WI38 (cell line): Measurements from ENCODE around the gene BCL2L13.
A peak's percentile ranks its signal among the peaks of the same experiment; 100 is the strongest.
"Not testable (repeated sequence)": the region's sequence is repeated elsewhere in the genome, so short reads cannot be mapped to it uniquely, and the experiment has no call there.

ENCODE experiments used
- H3K4me3 ChIP-seq: 2 replicates; pipeline ENCODE4 v1.5.1; 2011; ENCODE audit warnings: low read depth, mild to moderate bottlenecking, control low read depth, low read length
- TF ChIP-seq, protein P1 (sequence below): IDR thresholded peaks from 2 replicates; pipeline ENCODE4 v1.5.1; 2012; ENCODE audit warnings: low read depth, mild to moderate bottlenecking, control low read depth, low read length

Gene BCL2L13

DNA sequence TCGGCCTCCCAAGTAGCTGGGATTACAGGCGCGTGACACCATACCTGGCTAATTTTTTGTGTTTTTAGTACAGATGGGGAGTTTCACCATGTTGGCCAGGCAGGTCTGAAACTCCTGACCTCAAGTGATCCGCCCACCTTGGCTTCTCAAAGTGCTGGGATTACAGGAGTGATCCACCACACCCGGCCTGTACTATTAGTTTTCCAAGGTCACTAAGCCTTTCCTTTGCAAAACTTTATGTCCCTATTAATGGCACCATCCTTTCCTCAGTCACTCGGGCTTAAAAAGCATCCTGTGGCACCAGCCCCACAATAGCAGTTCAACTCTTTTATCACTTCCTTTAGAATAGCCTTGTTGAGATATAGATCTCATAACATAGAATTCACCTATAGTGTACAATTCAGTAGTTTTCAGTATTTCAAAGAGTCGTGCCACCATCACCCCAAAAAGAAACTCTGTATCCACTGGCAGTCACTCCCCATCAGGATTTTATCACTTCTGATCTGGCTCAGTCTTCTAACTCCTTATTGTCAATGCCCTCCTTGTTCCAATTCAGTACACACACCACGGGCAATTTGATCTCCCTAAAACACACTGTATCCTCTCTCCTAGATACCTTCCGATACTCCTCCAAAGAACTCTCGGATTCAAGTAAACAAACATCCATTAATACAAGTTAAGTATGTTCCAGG, 921 bp upstream of the BCL2L13 start:
- TF ChIP-seq, protein P1, sequence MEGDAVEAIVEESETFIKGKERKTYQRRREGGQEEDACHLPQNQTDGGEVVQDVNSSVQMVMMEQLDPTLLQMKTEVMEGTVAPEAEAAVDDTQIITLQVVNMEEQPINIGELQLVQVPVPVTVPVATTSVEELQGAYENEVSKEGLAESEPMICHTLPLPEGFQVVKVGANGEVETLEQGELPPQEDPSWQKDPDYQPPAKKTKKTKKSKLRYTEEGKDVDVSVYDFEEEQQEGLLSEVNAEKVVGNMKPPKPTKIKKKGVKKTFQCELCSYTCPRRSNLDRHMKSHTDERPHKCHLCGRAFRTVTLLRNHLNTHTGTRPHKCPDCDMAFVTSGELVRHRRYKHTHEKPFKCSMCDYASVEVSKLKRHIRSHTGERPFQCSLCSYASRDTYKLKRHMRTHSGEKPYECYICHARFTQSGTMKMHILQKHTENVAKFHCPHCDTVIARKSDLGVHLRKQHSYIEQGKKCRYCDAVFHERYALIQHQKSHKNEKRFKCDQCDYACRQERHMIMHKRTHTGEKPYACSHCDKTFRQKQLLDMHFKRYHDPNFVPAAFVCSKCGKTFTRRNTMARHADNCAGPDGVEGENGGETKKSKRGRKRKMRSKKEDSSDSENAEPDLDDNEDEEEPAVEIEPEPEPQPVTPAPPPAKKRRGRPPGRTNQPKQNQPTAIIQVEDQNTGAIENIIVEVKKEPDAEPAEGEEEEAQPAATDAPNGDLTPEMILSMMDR, result no peak
- peak overlapping the region; percentile 94 for H3K4me3 ChIP-seq

DNA sequence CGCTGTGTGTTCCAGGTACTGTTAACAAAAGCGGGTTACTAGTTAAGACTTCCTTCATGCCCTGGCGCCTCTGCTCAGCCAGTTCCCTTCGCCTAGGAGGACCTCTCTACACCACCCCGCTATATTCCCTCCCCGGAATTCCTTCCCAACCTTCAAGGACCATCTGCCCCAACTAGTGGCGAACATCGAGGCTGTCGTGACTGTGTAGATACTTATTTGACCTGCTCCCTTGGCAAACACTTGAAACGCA, 450 bp upstream of the BCL2L13 start:
- TF ChIP-seq, protein P1, result no peak
- peak overlapping the region; percentile 94 for H3K4me3 ChIP-seq

DNA sequence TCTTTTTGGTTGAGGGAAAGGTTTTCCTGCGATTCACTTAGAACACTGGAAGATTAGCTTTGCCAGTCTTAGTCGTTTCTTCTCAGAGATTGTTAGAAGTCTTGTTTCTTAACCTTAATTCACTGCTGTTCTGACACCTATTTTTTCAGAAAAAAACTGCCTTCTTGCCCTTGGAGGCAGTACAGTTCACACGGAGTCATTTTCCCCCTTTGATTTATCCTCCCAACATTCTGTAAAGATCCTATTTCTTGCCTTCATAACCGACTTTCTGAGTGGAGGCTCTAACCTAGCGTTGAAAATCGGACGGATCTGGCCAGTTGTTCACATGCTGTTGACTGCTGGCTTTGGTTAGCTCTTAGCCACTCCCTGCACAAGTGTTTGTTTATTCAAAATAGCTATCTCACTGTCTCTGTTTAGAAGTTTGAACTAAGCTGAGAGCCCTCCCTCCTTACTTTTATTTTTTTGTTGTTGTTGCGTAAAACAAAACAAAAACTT, 737 bp downstream of the BCL2L13 start:
- H3K4me3 ChIP-seq, result peak overlapping the region; percentile 94
- TF ChIP-seq, protein P1, result no peak

DNA sequence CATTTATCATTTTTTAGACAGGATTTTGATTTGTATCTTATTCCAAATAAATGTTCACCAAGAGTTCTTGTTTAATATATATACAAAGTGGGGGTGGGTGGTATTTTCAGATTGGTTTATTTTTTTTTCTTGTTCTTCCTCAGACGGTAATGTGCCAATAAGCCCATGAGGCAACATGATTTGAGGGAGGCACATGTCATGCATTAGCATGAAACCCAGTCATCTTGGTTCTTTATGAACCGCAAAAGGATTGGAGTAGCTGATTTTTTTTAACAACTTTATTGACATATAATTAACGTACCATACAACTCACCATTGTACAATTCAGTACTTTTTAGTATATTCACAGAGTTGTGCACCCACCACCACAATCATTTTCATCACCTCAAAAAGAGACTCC, 2.7 kb downstream of the BCL2L13 start:
- TF ChIP-seq, protein P1, result no peak

DNA sequence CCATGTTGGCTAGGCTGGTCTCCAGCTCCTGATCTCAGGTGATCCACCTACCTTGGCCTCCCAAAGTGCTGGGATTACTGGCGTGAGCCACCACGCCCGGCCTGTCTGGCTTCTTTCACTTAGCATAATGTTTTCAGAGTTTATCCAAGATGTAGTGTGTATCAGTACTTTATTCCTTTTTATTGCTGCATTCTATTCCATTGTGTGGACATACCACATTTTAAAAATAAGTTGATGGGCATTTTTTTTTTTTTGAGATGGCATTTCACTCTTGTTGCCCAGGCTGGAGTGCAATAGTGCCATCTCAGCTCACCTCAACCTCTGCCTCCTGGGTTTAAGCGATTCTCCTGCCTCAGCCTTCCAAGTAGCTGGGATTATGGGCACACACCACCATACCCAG, 3.8 kb downstream of the BCL2L13 start:
- H3K4me3 ChIP-seq, result not testable (repeated sequence)

More for the DNA sequence above, 2.7 kb downstream of the BCL2L13 start:
- no peak overlapping the region for H3K4me3 ChIP-seq

DNA sequence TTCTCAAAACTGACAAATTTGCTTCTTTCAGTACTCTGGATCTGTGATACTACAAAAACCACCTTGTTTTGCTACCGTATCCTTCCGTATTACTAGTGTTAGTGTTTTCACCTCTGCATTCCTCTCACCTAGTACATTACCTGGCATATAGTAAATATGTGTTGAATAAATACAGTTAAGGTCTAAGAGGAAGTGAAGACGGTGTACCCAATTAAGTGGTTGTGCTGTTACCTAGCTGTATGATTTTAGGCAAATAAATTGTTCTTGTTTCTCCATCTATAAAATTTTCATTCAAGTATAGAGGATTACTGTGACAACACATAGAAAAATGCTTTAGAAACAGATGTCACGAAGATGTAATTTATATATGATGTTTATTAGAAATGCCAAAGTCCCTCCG, 8.9 kb downstream of the BCL2L13 start:
- H3K4me3 ChIP-seq, result no peak overlapping the region
- TF ChIP-seq, protein P1, result no peak

DNA sequence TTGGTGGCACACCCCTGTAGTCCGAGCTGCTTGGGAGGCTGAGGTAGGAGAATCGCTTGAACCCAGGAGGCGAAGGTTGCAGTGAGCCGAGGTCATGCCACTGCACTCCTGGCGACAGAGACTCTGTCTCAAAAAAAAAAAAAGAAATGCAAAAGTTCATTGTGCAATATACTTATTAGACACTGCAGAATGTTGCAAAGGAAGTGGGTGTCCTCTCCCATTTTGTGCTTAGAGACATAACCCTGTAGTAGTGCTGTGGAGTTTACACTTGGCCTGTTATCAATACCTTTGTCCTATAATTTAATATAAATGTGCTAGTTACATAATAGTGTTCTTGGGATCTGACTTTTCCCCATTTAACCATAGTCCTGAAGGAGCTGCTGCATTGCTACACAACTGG, 9.4 kb downstream of the BCL2L13 start:
- TF ChIP-seq, protein P1, result no peak
- no peak overlapping the region for H3K4me3 ChIP-seq

DNA sequence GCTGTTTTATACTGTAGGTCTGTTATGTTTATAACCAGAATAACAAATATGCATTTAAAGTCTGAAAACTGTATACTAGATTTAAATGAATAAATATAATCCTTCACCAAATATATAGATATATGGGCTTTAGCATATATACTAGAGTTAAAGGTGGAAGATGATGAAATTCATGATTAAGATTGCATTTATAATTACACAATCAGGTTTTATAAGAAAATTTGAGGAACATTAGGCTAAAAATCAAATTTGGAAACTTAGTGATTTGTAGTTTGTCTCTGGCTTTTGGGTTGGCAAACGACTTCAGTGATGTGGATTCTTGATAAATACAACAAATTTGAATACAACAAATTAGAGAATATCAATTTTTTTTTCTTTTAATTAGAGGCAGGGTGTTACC, 10.0 kb downstream of the BCL2L13 start:
- TF ChIP-seq, protein P1, result no peak
- H3K4me3 ChIP-seq, result no peak overlapping the region
